PC-9 (cell line): ENCODE measurements around the gene ALKBH5.

Experiments used
- EZH2 ChIP-seq: fragments of 200-600 bp; sonication (generic); IDR thresholded peaks from 2 replicates; pipeline ENCODE4 v1.8.0; 2017; ENCODE audit warnings: antibody characterized with exemption, low read depth
- TF ChIP-seq, protein P1 (sequence below): fragments of 200-600 bp; sonication (generic); conservative IDR thresholded peaks from 2 replicates; pipeline ENCODE4 v1.6.1; 2017; ENCODE audit warnings: mixed run types, antibody characterized with exemption, mild to moderate bottlenecking, moderate library complexity

DNA sequence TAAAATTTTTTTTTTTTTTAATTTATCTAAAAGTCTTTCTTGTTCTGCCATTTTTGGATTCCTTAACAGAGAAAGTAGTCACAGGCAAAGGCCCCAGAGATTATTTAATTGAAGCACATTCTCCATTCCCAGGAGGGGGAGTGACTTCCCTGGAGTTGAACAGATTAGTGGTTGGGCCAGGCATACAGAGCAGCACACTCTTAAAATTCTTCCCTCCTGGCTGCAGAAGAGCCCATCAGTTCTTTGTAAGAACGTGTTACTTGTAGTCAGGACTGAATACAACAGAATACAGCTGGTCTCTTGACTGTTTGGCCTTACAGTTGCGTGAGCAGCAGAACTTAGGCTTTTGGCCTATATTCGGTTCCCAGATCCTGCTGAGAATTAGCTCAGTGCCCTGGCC is 1.8 kb downstream of the ALKBH5 start:
- TF ChIP-seq, protein P1, sequence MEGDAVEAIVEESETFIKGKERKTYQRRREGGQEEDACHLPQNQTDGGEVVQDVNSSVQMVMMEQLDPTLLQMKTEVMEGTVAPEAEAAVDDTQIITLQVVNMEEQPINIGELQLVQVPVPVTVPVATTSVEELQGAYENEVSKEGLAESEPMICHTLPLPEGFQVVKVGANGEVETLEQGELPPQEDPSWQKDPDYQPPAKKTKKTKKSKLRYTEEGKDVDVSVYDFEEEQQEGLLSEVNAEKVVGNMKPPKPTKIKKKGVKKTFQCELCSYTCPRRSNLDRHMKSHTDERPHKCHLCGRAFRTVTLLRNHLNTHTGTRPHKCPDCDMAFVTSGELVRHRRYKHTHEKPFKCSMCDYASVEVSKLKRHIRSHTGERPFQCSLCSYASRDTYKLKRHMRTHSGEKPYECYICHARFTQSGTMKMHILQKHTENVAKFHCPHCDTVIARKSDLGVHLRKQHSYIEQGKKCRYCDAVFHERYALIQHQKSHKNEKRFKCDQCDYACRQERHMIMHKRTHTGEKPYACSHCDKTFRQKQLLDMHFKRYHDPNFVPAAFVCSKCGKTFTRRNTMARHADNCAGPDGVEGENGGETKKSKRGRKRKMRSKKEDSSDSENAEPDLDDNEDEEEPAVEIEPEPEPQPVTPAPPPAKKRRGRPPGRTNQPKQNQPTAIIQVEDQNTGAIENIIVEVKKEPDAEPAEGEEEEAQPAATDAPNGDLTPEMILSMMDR: no peak
- no peak for TF ChIP-seq EZH2
